Hair follicular keratinocyte (primary cell): ENCODE data around the gene TARS2. TPM values are rescaled to one million over a fixed set of nuclear protein-coding genes. Genes with fewer than 3 reads are reported as not detected.

Experiments
- total RNA-seq: library from RNA; depleted of rRNA; stranded (reverse); fragments of >200 nt; gene quantifications from 2 replicates; pipeline ENCODE4 v1.2.3, GENCODE V29; 2015

The TARS2 gene, protein sequence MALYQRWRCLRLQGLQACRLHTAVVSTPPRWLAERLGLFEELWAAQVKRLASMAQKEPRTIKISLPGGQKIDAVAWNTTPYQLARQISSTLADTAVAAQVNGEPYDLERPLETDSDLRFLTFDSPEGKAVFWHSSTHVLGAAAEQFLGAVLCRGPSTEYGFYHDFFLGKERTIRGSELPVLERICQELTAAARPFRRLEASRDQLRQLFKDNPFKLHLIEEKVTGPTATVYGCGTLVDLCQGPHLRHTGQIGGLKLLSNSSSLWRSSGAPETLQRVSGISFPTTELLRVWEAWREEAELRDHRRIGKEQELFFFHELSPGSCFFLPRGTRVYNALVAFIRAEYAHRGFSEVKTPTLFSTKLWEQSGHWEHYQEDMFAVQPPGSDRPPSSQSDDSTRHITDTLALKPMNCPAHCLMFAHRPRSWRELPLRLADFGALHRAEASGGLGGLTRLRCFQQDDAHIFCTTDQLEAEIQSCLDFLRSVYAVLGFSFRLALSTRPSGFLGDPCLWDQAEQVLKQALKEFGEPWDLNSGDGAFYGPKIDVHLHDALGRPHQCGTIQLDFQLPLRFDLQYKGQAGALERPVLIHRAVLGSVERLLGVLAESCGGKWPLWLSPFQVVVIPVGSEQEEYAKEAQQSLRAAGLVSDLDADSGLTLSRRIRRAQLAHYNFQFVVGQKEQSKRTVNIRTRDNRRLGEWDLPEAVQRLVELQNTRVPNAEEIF
- total RNA-seq: 23.6 and 26.5 TPM in 2 replicates

DNA sequence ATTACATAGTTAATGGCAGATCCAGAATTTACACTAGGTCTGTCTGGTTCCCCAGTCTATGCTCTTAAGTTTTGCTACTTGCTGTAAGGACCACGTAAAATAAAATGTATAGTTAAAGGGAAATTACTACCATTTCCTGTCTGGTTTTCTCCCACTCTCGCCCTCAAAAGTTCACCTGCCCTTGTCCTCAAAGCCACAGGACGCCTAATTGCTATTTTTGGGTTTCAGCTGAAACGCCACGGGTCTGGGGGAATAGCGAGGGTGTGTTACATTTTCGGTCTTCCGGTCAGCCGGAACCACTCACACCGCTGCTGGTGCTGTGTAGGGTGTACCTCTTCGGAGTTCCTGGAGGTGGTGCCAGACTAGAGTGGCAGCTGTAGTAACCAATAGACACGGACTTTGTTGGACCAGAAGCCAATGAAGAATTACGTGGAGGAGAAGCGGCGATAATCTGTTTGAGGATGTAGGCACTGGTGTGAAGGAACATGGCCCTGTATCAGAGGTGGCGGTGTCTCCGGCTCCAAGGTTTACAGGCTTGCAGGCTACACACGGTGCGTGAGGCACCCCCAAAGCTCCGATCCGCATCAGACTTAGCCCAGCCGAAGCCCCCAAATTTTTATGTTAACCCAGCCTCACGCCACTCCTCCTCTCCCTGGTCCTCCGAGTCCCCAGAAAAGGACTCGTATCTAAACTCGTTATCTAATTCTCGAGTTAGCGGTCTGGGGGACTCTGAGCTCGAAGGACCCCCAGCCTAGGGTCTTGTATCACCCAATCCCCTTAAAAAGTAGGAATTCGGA is at the start of gene TARS2:
TARS2 (plus strand) TSS at position 454 of the 797 bp plus-strand sequence; CDS start at position 486, 32 bp downstream.

GRCh38 chr1:150507912-150508864 is 21.0 kb downstream of the TARS2 start, which contains the start of gene ECM1:
TSS of gene ECM1 (plus strand) at chr1:150508109. CDS start at chr1:150508210, 101 bp downstream.

GRCh38 chr1:150515328-150516049 is 28.3 kb downstream of the TARS2 start, which contains the start of gene FALEC:
TSS of gene FALEC (plus strand) at chr1:150515752.

DNA sequence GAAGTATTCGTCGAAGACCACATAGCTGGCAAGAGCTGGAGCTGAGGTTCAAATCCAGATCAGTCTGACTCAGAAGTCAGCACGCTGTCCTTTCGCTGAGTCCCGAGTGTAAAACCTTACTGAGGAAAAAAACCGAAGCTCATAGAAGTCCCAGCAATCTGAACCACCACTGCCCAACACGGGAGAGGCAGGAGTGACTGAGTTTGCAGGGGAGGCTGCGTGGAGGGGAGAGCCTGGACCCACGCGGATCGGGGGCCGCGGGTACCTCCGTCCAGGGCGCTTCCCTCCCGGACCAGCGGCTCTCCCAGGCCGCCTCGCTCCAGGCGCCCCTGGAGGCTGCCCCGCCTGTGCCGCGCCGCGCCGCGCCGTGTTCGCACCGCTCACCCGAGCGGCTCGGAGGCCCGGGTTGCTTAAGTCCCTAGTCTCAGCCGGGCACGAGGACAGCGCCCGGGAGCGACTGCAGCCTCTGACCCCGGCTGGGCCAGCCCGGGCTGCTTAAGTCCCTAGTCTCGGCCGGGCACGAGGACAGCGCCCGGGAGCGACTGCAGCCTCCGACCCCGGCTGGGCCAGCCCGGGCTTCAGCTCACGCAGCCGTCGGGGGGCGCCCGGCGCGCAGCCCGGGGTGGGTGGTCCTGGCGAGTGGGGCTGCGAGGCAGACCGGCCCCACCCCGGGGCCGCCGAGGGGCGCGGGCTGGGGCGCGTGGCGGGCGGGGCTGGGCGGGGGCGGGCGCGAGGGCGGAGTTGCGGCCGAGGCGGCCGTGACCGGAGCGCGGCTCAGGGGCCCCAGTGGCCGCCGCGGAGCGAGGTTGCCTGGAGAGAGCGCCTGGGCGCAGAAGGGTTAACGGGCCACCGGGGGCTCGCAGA is 61.6 kb downstream of the TARS2 start, which contains the start of gene ADAMTSL4:
ADAMTSL4 (plus strand) TSS at position 777 of the 864 bp plus-strand sequence. CDS start 2,881 bp downstream, outside the sequence.

Other genes with a start within 250 kb of the TARS2 start
- 0.08 and 0.39 TPM in 2 replicates for gene CA14, start 229.6 kb upstream of the TARS2 start, total RNA-seq
- 131 and 138 TPM in 2 replicates for gene APH1A, start 218.4 kb upstream of the TARS2 start, total RNA-seq
- gene C1orf54, start 214.6 kb upstream of the TARS2 start, total RNA-seq: 0.08 and 1.2 TPM in 2 replicates
- gene CIART, start 204.9 kb upstream of the TARS2 start, total RNA-seq: 2.2 and 4.4 TPM in 2 replicates
- gene MRPS21, start 193.6 kb upstream of the TARS2 start, total RNA-seq: 50.7 and 53.0 TPM in 2 replicates
- 18.3 and 30.6 TPM in 2 replicates for gene PRPF3, start 165.9 kb upstream of the TARS2 start, total RNA-seq
- 7.3 and 9.1 TPM in 2 replicates for gene RPRD2, start 123.3 kb upstream of the TARS2 start, total RNA-seq
- 9.1 and 27.9 TPM in 2 replicates for gene ECM1, start 20.7 kb downstream of the TARS2 start, total RNA-seq
- not detected in 2 replicates for gene FALEC, start 28.3 kb downstream of the TARS2 start, total RNA-seq
- 8.5 and 18.4 TPM in 2 replicates for gene ADAMTSL4, start 62.0 kb downstream of the TARS2 start, total RNA-seq
- gene MCL1, start 92.2 kb downstream of the TARS2 start, total RNA-seq: 278 and 410 TPM in 2 replicates
- 142 and 176 TPM in 2 replicates for gene ENSA, start 142.2 kb downstream of the TARS2 start, total RNA-seq
- 13.9 and 17.6 TPM in 2 replicates for gene GOLPH3L, start 209.7 kb downstream of the TARS2 start, total RNA-seq
- gene HORMAD1, start 233.5 kb downstream of the TARS2 start, total RNA-seq: not detected in 2 replicates